ENCODE data around the gene EIF4EBP2.

DNA sequence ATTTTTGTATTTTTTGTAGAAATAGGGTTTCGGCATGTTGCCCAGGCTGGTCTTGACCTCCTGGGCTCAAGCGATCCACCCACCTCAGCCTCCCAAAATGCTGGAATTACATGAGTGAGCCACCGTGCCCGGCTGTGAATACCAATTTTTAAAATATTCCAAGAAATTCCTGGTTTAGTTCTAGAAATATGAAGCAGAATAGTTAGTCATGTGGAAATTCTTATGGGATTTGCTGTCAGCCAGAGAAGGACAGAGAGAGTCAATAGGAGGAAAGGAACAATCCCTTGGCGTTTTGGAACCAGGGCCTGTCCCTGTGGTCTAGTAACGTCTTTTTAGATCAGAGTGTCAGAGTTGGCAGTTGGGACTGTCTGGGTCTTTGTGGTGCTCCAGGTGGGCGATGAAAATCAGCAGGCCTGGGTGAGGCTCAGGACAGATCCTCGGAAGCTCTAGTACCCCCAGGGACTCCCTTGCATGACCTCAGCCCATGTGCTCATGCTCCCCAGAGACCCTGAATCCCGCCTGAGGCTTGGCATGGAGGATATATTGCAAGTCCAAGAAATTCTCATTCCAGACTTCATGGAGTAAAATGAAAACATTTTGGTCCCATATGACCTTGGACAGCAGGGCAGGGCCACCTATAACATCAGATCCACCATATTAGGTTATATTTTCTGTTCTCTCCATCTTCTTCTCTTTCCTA, 29.8 kb downstream of the EIF4EBP2 start:
- TF ChIP-seq POLR2A (IDR thresholded peaks at IDR 0.05) = no peak
- no peak for TF ChIP-seq CTCF (IDR thresholded peaks at IDR 0.05)
- no peak for TF ChIP-seq EP300 (IDR thresholded peaks at IDR 0.05)

All from tibial nerve (tissue), 4 donors.